ENCODE measurements around the gene COTL1. TPM values are rescaled to one million over a fixed set of nuclear protein-coding genes. Genes with fewer than 3 reads are reported as not detected.

The COTL1 gene
- total and polyA plus RNA-seq, 9 of the 15 experiments (the other 6 are each of a cell fraction or from before 2014, with no cell fraction given) = 27.7 to 185 (median 72.5) TPM

DNA sequence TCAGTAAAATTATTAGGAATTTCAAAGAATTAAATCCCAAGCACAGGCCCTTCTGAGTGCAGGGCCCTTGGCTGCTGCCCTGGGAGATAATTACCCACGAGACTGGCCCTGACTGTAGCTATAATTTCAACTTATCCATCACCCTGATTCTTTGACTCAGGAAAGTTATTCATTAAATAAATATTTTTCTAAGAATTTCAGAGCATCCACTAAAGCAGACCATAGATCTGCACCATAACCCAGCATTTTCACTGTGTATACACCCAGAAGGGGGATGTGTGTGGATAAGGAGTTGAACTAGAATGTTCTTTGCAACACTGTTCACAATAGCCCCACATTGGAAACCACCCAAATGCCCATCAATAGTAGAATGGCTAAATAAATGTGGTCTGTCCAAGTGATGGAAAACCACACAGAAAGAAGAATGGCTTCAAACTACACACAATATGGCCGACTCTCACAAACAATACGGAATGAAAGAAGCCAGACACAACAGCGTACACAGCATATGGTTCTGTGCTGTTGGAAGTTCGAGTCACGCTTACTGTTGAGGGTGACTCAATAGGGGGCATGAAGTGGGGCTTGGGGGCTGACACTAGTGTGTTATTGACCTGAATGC, 79.5 kb downstream of the COTL1 start:
- ChIA-PET CTCF (ENCODE audit: low intra/inter-chr PET ratio) (no interaction called here), POLR2A (interaction anchor here (0.7 to 2.3 kb wide), 4 partner anchors 11 to 272 kb away, joined by 3 to 11 read pairs (median 4); no protein-coding TSS in a partner anchor)
- in situ Hi-C loops (cut with MboI) = no loop called here
- ATAC-seq (peak; percentile 4), DNase-seq (ENCODE audit: extremely low read depth in 1 of 4, low spot score in 3 of 4) (no peak), FAIRE-seq (no peak)
- peak overlapping the region; percentile 59 to 70; a peak in 3 of 4 replicates for H3K9ac ChIP-seq (ENCODE audit: insufficient read depth in 1 of 2, low read depth in 2 of 2, low read length in 2 of 2)
- peaks cover 27 to 56% of the 10 kb centered on the region in 2 experiments for H3K4me1 ChIP-seq (replicated peaks in 1 of 2; ENCODE audit: control insufficient read depth in 2 of 2, insufficient read depth in 2 of 2, low read length in 2 of 2)
- no peak overlapping the region for H3K4me3 ChIP-seq
- intact Hi-C loops (cut with micrococcal nuclease) = no loop called here
- H3K9me1 ChIP-seq (ENCODE audit: control insufficient read depth, insufficient read depth, low read length) = no peaks in the 10 kb centered on the region
- H3K9me3 ChIP-seq (replicated peaks; ENCODE audit: control insufficient read depth, insufficient read depth, low read depth, low read length) = peaks cover 4% of the 10 kb centered on the region; the same call in 1 of the 2 replicates
- H2AFZ ChIP-seq (ENCODE audit: low read depth, low read length) = peak overlapping the region; percentile 93
- H3K4me2 ChIP-seq (ENCODE audit: insufficient read depth, low read length) = peak overlapping the region; percentile 56; the same call in 1 of the 2 replicates
- BruUV-seq (replicated peaks) = no TSS peak
- H3K36me3 ChIP-seq (ENCODE audit: control insufficient read depth, insufficient read depth, low read length) = no peaks in the 10 kb centered on the region
- no peaks in the 10 kb centered on the region for H4K20me1 ChIP-seq (replicated peaks; ENCODE audit: control insufficient read depth, insufficient read depth, low read length)
- no peaks in the 10 kb centered on the region for H3K27me3 ChIP-seq (ENCODE audit: control insufficient read depth in 2 of 2, insufficient read depth in 2 of 2, low read length in 2 of 2)
- no peaks in the 10 kb centered on the region for H3K79me2 ChIP-seq (ENCODE audit: control insufficient read depth, insufficient read depth, low read length)
- H3K27ac ChIP-seq (ENCODE audit: extremely low read depth, low read depth, low read length) = peak overlapping the region; percentile 86
- 73% methylated on average over 6 of the region's 6 CpGs for WGBS (ENCODE audit: insufficient coverage, low coverage, missing lambda C conversion rate)
- TF ChIP-seq CHD2 (IDR thresholded peaks at IDR 0.05; ENCODE audit: low read depth, low read length) (no peak), ZNF551 (CRISPR knock-in tag; IDR thresholded peaks at IDR 0.05) (no peak), XRCC4 (IDR thresholded peaks at IDR 0.05; ENCODE audit: extremely low read depth, insufficient read depth, insufficient read length) (no peak), RBFOX2 (IDR thresholded peaks at IDR 0.05; ENCODE audit: low read depth, low read length) (no peak), NR4A1 (CRISPR knock-in tag; IDR thresholded peaks at IDR 0.05) (no peak), NR4A1 (tag; IDR thresholded peaks at IDR 0.05) (peak; percentile 75), BDP1 (IDR thresholded peaks at IDR 0.05; ENCODE audit: insufficient read depth, insufficient read length) (no peak), THRAP3 (IDR thresholded peaks at IDR 0.05; ENCODE audit: borderline replicate concordance) (peak; percentile 64; the same call in 1 of the 2 replicates), ZNF668 (CRISPR knock-in tag; IDR thresholded peaks at IDR 0.05) (no peak), TFAM (CRISPR knock-in tag; conservative IDR thresholded peaks at IDR 0.05) (no peak), HNRNPUL1 (IDR thresholded peaks at IDR 0.05; ENCODE audit: low read length) (no peak), ETV5 (CRISPR knock-in tag; IDR thresholded peaks at IDR 0.05; ENCODE audit: low read depth) (no peak), EGR1 (conservative IDR thresholded peaks at IDR 0.05) (no peak), PHF20 (IDR thresholded peaks at IDR 0.05; ENCODE audit: partially characterized antibody) (no peak), NFATC3 (IDR thresholded peaks at IDR 0.05) (no peak), ZNF785 (CRISPR knock-in tag; IDR thresholded peaks at IDR 0.05) (no peak), HNRNPL (IDR thresholded peaks at IDR 0.05; ENCODE audit: low read depth, low read length) (no peak)
- TF ChIP-seq, protein P1, sequence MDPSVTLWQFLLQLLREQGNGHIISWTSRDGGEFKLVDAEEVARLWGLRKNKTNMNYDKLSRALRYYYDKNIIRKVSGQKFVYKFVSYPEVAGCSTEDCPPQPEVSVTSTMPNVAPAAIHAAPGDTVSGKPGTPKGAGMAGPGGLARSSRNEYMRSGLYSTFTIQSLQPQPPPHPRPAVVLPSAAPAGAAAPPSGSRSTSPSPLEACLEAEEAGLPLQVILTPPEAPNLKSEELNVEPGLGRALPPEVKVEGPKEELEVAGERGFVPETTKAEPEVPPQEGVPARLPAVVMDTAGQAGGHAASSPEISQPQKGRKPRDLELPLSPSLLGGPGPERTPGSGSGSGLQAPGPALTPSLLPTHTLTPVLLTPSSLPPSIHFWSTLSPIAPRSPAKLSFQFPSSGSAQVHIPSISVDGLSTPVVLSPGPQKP (CRISPR knock-in tag; IDR thresholded peaks at IDR 0.05) = no peak
- TF ChIP-seq, protein P2, sequence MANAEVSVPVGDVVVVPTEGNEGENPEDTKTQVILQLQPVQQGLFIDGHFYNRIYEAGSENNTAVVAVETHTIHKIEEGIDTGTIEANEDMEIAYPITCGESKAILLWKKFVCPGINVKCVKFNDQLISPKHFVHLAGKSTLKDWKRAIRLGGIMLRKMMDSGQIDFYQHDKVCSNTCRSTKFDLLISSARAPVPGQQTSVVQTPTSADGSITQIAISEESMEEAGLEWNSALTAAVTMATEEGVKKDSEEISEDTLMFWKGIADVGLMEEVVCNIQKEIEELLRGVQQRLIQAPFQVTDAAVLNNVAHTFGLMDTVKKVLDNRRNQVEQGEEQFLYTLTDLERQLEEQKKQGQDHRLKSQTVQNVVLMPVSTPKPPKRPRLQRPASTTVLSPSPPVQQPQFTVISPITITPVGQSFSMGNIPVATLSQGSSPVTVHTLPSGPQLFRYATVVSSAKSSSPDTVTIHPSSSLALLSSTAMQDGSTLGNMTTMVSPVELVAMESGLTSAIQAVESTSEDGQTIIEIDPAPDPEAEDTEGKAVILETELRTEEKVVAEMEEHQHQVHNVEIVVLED (CRISPR knock-in tag; IDR thresholded peaks at IDR 0.05) = no peak
- TF ChIP-seq, protein P3, sequence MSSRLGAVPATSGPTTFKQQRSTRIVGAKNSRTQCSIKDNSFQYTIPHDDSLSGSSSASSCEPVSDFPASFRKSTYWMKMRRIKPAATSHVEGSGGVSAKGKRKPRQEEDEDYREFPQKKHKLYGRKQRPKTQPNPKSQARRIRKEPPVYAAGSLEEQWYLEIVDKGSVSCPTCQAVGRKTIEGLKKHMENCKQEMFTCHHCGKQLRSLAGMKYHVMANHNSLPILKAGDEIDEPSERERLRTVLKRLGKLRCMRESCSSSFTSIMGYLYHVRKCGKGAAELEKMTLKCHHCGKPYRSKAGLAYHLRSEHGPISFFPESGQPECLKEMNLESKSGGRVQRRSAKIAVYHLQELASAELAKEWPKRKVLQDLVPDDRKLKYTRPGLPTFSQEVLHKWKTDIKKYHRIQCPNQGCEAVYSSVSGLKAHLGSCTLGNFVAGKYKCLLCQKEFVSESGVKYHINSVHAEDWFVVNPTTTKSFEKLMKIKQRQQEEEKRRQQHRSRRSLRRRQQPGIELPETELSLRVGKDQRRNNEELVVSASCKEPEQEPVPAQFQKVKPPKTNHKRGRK (tag; IDR thresholded peaks at IDR 0.05) = no peak
- TF ChIP-seq, protein P4, sequence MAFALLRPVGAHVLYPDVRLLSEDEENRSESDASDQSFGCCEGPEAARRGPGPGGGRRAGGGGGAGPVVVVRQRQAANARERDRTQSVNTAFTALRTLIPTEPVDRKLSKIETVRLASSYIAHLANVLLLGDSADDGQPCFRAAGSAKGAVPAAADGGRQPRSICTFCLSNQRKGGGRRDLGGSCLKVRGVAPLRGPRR (CRISPR knock-in tag; IDR thresholded peaks at IDR 0.05) = no peak

Data from K562 (cell line).